GM12864 (cell line): ENCODE data around the gene FOXN3.
"Not testable (repeated sequence)": the region's sequence is repeated elsewhere in the genome, so short reads cannot be mapped to it uniquely, and the experiment has no call there.

Experiments
- DNase-seq: peaks from one replicate; pipeline ENCODE4 v3.0.0-alpha.2; 2011; ENCODE audit warnings: low read depth
- H3K4me3 ChIP-seq: 2 replicates; pipeline ENCODE4 v1.5.1; 2011; ENCODE audit warnings: mild to moderate bottlenecking, low read depth, low read length, control low read depth
- TF ChIP-seq, protein P1 (sequence below): IDR thresholded peaks from 2 replicates; pipeline ENCODE4 v1.5.1; 2011; ENCODE audit warnings: low read depth, mild to moderate bottlenecking, moderate library complexity, low read length, control low read depth, inconsistent platforms; ENCODE audit errors: missing control alignments

The FOXN3 gene

DNA sequence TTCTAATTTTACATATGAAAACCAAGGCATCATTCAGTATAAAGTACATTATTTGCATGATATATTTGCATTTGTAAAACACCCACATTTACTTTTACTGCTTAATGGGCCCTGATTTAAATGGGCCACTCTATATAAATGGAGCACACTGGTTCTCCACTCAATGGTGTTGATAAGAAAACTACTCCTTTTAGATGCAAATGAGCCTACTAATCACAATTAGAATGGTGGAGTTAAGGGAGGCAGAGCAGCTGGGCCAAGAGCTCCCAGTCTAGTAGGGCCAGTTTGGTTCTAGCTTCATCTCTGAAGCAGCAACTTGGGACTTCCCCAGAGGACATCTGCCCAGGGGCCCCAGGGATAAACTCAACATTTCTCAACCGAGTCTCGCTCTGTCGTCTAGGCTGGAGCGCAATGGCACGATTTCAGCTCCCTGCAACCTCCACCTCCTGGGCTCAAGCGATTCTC lies 120.7 kb downstream of the FOXN3 start:
- TF ChIP-seq, protein P1, sequence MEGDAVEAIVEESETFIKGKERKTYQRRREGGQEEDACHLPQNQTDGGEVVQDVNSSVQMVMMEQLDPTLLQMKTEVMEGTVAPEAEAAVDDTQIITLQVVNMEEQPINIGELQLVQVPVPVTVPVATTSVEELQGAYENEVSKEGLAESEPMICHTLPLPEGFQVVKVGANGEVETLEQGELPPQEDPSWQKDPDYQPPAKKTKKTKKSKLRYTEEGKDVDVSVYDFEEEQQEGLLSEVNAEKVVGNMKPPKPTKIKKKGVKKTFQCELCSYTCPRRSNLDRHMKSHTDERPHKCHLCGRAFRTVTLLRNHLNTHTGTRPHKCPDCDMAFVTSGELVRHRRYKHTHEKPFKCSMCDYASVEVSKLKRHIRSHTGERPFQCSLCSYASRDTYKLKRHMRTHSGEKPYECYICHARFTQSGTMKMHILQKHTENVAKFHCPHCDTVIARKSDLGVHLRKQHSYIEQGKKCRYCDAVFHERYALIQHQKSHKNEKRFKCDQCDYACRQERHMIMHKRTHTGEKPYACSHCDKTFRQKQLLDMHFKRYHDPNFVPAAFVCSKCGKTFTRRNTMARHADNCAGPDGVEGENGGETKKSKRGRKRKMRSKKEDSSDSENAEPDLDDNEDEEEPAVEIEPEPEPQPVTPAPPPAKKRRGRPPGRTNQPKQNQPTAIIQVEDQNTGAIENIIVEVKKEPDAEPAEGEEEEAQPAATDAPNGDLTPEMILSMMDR: no peak
- H3K4me3 ChIP-seq: no peak overlapping the region
- DNase-seq: no peak

DNA sequence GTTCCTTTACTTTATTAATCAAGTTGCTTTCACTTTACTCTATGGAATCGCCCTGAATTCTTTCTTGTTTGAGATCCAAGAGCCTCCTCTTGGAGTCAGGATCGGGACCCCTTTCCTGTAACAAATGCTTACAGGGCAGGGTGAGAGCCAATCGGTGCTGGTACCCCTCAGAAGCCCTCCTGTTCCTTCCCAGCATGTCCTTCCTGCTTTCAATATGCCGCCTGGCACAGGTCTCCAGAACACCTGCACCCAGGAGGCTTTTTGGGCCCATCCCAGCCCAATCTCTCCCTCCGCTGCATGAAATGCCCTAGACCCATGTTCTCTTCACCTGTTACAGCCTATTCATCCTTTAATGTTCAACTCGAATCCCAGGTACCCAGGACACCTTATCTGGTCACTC lies 122.2 kb downstream of the FOXN3 start:
- H3K4me3 ChIP-seq: no peak overlapping the region
- TF ChIP-seq, protein P1: no peak
- no peak for DNase-seq

DNA sequence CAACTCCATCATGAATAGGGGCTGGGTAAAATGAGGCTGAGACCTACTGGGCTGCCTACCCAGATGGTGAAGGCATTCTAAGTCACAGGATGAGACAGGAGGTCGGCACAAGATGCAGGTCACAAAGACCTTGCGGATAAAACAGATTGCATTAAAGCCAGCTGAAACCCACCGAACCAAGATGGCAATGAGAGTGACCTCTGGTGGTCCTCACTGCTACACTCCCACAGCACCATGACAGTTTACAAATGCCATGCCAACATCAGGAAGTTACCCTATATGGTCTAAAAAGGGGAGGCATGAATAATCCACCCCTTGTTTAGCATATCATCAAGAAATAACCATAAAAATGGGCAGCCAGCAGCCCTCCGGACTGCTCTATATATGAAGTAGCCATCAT lies 122.6 kb downstream of the FOXN3 start:
- DNase-seq, H3K4me3 ChIP-seq: not testable (repeated sequence)

DNA sequence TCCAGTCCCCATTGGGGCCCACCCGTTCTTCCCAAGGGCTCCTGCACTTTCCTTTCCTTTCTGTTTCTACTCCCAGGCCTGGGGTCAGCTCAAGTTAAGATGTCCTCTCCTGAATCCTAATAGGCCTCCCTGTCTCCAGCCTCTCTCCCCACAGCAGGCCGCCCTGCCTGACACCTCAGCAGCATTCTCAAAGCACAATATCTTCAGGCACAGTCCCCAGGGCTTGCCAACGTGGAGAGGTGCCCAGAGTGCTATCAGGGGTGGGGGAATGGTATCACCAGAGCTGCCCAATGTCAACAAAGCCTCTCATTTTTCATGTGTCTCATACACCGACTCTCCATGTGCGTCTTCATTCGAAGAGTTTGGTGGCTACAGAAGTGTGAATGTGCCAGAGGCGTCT lies 123.0 kb downstream of the FOXN3 start:
- H3K4me3 ChIP-seq: no peak overlapping the region
- TF ChIP-seq, protein P1: no peak
- DNase-seq: no peak

DNA sequence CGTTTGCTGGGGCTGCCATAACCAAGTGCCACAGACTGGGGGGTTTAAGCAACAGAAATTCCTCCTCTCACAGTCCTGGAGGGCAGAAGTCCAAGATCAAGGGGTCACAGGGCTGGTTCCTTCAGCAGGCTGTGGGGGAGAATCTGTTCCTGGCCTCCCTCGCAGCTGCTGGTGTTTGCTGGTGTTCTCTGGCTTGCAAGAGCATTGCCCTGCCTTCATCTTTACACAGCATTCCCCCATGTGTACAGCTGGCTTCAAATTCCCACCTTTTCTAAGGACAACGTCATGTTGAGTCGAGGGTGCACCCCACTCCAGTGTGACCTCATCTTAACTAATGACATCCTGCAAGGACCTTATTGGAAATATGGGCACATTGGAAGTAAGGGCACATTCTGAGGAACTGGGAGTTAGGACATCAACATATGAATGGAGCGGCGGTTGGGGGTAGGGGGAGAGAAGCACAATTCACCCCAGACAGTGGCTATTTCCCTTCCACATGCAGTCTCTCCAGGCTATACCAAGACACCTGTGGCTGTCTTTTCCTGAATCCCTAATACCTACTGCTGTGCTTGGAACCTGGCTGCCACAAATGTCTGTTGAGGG lies 123.6 kb downstream of the FOXN3 start:
- H3K4me3 ChIP-seq: no peak overlapping the region
- no peak for DNase-seq
- TF ChIP-seq, protein P1: no peak

DNA sequence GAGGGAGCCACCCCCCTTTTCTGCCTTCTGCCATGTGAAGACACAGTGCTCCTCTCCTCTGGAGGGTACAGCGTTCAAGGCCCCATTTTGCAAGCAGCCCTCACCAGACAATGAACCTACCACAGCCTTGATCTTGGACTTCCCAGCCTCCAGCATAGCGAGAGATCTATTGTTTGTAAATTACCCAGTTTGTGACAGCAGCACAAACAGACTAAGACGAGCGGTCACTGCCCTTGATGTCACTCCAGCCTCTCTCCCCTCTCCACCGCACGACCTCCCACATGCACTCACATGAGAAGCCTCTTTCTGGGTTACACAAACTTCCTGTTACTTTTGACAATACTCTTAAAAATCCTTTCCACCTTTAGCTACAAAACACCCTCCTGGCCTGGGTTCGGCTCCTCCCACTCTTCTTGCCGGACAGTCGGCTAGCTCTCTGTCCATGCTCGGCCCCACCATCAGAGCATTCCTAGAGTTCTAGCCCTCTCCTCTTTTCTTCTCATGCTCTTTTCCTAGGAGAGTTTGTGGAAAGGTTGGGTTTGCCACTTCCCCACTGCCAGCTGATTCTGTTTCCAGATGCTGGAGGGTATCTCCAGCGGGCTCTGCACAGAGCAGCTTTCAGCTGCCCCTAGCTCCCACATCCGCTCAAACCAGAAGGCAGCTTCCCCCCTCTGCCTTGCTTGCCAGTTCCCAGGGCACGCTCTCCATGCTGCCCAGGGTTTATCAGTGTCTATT lies 124.3 kb downstream of the FOXN3 start:
- TF ChIP-seq, protein P1: no peak

DNA sequence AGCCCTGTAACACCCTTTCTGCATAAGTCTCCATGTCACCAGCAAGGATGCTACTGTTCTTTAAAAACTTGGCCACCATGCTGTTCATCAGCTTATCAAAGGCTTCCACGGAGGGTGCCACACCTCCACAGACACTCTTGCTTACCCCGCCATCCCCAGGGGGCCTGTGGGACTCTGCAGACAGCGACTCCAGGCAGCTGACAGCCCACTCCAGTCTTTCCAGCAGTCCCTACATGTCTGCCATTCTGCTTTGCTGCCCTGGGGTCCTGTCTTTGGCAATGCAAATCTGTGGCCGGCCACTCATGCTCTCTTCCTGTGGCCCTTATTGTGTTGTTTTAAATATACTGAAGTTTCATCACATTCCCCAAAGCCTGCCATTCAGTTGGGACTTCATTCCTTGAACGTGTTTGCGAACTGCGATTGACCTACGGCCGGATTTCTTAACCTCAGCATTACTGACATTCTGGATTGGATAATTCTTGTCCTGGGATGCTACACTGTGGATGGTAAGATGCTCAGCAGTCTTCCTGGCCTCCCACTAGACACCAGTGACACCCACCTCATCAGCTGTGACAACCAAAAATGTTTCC lies 125.6 kb downstream of the FOXN3 start:
- H3K4me3 ChIP-seq: no peak overlapping the region
- TF ChIP-seq, protein P1: no peak
- DNase-seq: no peak

More for the DNA sequence above, 124.3 kb downstream of the FOXN3 start:
- H3K4me3 ChIP-seq: no peak overlapping the region
- no peak for DNase-seq
